Spleen (tissue), 7 donors: ENCODE data around the gene IL22RA1.

Experiments used
- CTCF ChIP-seq, 11 experiments: fragments of 200-600 bp in 7 of 11; fragments of 450-650 bp in 4 of 11; sonication (generic) in 4 of 11; IDR thresholded peaks in 8 of 11; conservative IDR thresholded peaks in 3 of 11; 1 replicate in 7 of 11; 2 replicates in 4 of 11; pipeline versions ENCODE4 v1.4.0 to v1.8.0; 2016 to 2021; ENCODE audit warnings: antibody characterized with exemption in 11 of 11, inconsistent platforms in 4 of 11, mild to moderate bottlenecking in 1 of 11
- POLR2A ChIP-seq, 3 donors: fragments of 450-650 bp; IDR thresholded peaks; one replicate each; pipeline ENCODE4 v1.5.1; 2017; ENCODE audit warnings: antibody characterized with exemption in 3 of 3, mild to moderate bottlenecking in 1 of 3
- POLR2AphosphoS5 ChIP-seq, 3 donors: sonication (generic); formaldehyde crosslinking; IDR thresholded peaks; one replicate each; pipeline ENCODE4 v1.5.1; 2017; ENCODE audit warnings: antibody characterized with exemption in 3 of 3
- donor health status: DM: no; HTN: no; CAD: no; lungs with moderate emphysema.
- donor health status: DM: no; HTN: no; CAD: no.
- donor health status: DM: no; HTN: no; CAD: no.

GRCh38 chr1:24086466-24086865, 56.5 kb downstream of the IL22RA1 start:
- TF ChIP-seq CTCF (IDR thresholded peaks at IDR 0.05 in 8 of 11, conservative IDR thresholded peaks at IDR 0.05 in 3 of 11) (no peak), POLR2A (IDR thresholded peaks at IDR 0.05) (no peak), POLR2AphosphoS5 (IDR thresholded peaks at IDR 0.05) (no peak)
